GM19035 (cell line): ENCODE data around the gene MVK.

Experiments
- ATAC-seq: cut with Tn5 transposase; IDR thresholded peaks from one replicate; pipeline ENCODE4 v1.9.1; 2021; ENCODE audit not compliant: unreplicated experiment

MVK gene

GRCh38 chr12:109626378-109627115 lies 53.0 kb downstream of the MVK start:
- no peak for ATAC-seq

DNA sequence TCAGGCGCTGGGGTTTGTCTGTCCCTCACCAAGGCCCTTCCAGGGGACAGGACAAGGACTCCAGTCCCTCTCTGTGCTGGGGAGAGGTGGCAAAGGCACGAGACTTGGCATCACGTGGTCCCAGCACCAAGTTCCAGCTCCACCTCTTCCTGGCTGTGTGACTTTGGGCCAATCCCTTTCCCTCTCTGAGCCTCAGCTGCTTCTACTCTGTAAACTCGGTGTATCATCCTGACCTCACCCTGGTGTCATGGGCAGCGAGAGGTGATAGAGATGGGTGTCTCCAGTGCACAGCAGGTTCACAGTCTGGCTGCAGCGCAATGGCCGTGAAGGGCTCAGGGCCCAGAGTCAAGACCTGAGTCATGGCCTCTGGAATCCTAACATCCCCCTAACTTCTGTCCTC lies 54.0 kb downstream of the MVK start:
- ATAC-seq: no peak

GRCh38 chr12:109630107-109630506 lies 56.5 kb downstream of the MVK start:
- no peak for ATAC-seq

GRCh38 chr12:109630815-109631214 lies 57.2 kb downstream of the MVK start:
- no peak for ATAC-seq

DNA sequence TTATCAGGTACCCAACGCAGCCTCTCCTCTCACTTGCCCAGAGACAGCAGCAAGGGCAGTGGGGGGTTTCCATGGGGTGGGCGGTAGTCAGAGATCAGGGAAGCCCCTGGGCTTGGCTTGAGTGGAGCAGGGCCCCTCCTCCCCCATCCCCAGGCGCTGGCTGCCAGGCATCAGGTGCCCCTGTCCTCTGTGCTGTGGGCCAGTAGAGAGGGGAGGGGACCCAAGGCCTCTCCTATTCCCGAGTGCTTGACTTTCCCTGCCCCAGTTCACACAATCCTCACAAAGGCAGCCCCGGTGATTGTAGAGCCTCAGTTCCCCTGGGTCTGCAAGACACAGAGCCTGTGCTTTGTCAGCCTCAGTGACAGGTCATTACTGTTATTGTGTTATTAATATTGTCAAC lies 57.7 kb downstream of the MVK start:
- ATAC-seq: no peak

GRCh38 chr12:109631751-109632150 lies 58.2 kb downstream of the MVK start:
- ATAC-seq: no peak

DNA sequence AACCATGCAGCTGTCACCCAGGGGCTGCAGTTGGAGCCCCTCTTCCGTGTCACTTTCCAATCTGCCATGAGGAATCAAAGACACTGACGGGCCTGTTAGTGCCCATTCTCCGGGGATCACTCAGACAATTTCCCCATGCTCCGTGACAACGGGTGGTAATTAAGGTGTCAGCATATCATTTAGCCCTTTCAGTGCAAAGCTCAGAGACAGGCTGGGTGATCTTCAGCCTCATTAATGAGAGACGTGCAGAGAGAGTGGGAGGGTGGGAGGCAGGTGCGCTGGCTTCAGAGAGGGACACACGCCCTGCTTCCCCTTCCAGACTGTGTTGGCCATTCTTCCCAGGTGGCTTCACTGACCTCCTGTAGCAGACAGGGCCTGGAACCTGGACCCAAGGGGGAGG lies 58.7 kb downstream of the MVK start:
- ATAC-seq: no peak

DNA sequence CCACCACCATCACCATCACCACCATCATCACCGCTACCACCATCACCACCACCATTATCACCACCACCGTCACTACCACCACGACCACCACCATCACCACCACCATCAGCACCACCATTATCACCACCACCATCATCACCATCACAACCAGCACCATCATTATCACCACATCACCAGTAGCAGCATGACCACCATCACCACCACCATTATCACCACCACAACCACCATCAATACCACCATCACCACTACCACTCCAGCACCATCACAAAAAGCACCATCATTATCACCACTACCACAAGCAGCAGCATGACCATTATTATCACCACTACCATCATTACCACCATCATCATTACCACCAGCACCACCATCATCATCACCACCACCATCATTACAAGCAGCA lies 62.1 kb downstream of the MVK start:
- ATAC-seq: no peak

DNA sequence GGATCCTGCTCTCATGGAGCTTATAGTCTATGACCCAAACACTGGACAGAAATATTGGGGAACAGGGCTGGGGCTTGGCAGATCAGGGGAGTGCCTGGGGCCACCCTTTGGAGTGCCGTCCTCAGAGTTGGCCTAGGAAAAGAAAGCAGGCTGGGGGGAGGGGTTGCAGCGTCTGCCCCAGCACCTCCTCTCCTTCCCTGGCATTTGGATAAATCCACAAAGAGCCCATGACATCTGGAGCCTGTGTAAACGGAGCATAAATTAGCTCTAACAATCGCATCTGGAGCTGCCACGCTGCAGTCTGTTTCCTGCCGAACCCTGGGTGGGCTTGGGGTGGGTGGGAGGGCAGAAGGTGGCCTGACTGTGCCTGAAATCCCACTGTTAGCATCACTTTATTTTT lies 63.8 kb downstream of the MVK start:
- ATAC-seq: no peak

DNA sequence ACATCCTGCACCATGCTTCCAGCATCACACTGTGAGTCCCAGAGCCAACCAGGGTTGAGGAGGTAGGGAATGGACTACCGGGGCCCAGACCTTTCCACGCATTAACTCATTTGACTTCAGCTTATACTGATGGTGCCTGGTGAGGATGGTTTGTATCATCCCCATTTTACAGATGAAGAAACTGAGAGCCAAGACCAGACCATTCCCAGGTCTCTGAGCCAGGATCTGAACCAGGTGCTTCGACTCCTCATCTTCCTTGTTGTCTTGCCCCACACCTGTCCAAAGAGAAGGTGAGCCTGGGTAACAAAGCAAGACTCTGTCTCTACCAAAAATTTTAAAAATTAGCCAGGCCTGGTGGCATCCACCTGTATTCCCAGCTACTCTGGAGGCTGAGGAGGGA lies 64.4 kb downstream of the MVK start:
- no peak for ATAC-seq

- no peak for ATAC-seq
These were observed 65.1 kb downstream of the MVK start for GRCh38 chr12:109638735-109639134.

- ATAC-seq: no peak
These were observed 65.7 kb downstream of the MVK start for GRCh38 chr12:109639151-109639872.

GRCh38 chr12:109640961-109641360 lies 67.4 kb downstream of the MVK start:
- no peak for ATAC-seq

- no peak for ATAC-seq
These were observed 67.8 kb downstream of the MVK start for GRCh38 chr12:109641422-109641821.

DNA sequence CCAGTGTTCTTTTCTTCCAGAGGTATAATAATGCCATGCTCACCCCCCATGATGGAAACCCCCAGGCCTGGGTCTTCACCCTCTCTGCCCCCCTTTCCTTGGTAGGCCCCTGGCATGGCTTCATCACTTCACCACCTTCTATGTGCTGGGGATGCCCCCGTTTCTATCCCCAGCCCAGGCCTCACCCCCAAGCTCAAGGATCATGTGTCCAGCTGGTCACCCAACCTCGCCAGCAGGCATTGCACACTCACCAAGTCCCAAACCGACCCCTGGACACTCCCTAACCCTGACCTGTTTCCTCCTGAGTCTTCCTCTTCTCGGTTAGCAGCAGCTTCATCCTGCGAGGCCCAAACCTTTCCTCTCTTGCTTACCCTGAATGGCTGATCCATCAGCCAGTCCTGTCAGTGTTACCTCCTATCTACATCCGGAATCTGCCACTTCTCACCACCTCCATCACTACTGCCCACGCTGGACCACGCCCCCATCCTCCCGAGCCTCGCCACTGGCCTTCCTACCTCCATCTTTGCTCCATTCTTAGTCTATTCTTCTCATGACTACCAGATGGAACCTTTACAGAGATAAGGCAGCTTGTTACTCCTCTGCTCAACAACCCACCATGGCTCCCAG lies 69.0 kb downstream of the MVK start:
- ATAC-seq: no peak

- ATAC-seq: no peak
These were observed 71.6 kb downstream of the MVK start for GRCh38 chr12:109645194-109645593.

DNA sequence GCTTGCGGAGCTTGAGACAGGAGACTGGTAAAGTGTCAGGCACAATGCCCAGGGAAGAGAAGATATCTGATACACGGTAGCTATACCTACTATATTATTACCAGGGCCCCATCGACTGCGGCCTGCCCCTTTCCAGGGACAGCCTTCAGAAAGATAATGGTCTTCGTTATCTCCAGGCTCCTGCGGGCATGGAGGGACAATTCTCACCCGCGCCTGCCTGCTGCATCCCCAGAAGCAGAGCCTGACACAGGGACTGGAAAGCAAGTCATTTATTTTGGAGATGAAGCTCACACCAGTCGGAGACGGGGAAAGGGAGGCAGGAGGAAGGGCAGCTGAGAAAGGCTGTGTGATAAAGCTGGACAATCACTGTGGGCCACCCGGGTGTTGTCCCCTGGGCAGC lies 72.1 kb downstream of the MVK start:
- no peak for ATAC-seq
